Esophagus squamous epithelium (tissue), 4 donors: Measurements from ENCODE around the gene HENMT1.
"Not testable (repeated sequence)": the region's sequence is repeated elsewhere in the genome, so short reads cannot be mapped to it uniquely, and the experiment has no call there.

Experiments
- POLR2A ChIP-seq, 4 donors: fragments of 450-650 bp; IDR thresholded peaks; one replicate each; pipeline ENCODE4 v1.6.1; 2017; ENCODE audit warnings: antibody characterized with exemption in 4 of 4, mild to moderate bottlenecking in 4 of 4, moderate library complexity in 3 of 4
- TF ChIP-seq, protein P1 (sequence below), 6 experiments: fragments of 450-650 bp in 4 of 6; fragments of 200-600 bp in 2 of 6; sonication (generic) in 2 of 6; IDR thresholded peaks; one replicate each; pipeline ENCODE4 v1.5.1; 2016 to 2019; ENCODE audit warnings: antibody characterized with exemption in 6 of 6, mild to moderate bottlenecking in 4 of 6, moderate library complexity in 4 of 6

DNA sequence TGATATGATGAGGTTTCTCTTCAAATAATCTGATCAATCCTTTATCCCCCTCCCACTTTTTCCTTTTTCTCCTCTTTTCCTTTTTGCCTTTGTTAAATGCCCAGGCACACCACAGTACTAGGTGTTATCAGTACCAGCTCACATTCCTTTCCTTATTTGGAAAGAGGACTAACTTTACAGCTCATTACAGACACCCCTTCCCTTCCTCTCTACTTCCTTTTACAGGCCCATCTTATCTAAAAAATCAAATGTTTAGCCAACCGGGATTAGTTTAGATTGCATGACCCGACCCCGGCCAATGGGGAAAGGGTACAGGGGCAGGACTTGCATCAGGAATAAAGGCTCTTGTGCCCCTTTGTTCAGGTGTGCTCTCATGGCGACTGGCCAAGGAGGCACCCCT is 20.8 kb upstream of the HENMT1 start:
- TF ChIP-seq, protein P1, sequence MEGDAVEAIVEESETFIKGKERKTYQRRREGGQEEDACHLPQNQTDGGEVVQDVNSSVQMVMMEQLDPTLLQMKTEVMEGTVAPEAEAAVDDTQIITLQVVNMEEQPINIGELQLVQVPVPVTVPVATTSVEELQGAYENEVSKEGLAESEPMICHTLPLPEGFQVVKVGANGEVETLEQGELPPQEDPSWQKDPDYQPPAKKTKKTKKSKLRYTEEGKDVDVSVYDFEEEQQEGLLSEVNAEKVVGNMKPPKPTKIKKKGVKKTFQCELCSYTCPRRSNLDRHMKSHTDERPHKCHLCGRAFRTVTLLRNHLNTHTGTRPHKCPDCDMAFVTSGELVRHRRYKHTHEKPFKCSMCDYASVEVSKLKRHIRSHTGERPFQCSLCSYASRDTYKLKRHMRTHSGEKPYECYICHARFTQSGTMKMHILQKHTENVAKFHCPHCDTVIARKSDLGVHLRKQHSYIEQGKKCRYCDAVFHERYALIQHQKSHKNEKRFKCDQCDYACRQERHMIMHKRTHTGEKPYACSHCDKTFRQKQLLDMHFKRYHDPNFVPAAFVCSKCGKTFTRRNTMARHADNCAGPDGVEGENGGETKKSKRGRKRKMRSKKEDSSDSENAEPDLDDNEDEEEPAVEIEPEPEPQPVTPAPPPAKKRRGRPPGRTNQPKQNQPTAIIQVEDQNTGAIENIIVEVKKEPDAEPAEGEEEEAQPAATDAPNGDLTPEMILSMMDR (IDR thresholded peaks at IDR 0.05): not testable (repeated sequence)
- TF ChIP-seq POLR2A (IDR thresholded peaks at IDR 0.05): not testable (repeated sequence)
